DMS 273 (cell line): Measurements from ENCODE around the gene MLLT1.

Experiments used
- DNase-seq: peaks from one replicate; lab custom pipeline; 2025; ENCODE audit not compliant: unreplicated experiment; lab: John Stamatoyannopoulos, UW

MLLT1 gene

GRCh38 chr19:6236310-6237291 lies 43.2 kb downstream of the MLLT1 start:
- DNase-seq: no peak

- DNase-seq: no peak
Observed at GRCh38 chr19:6235031-6235951, 44.5 kb downstream of the MLLT1 start.

- DNase-seq: no peak
Observed at GRCh38 chr19:6234527-6234926, 45.2 kb downstream of the MLLT1 start.

- DNase-seq: peak; percentile 54
Observed at GRCh38 chr19:6233827-6234511, 45.8 kb downstream of the MLLT1 start.

- peak; percentile 54 for DNase-seq
Observed at GRCh38 chr19:6233056-6233826, 46.5 kb downstream of the MLLT1 start.

- no peak for DNase-seq
Observed at GRCh38 chr19:6232601-6233055, 47.1 kb downstream of the MLLT1 start.

- no peak for DNase-seq
Observed at GRCh38 chr19:6230991-6231448, 48.8 kb downstream of the MLLT1 start.

- DNase-seq: no peak
Observed at GRCh38 chr19:6229951-6230712, 49.6 kb downstream of the MLLT1 start.

- DNase-seq: no peak
Observed at GRCh38 chr19:6229216-6229913, 50.4 kb downstream of the MLLT1 start.

- DNase-seq: no peak
Observed at GRCh38 chr19:6228551-6229215, 51.1 kb downstream of the MLLT1 start.

GRCh38 chr19:6227936-6228325 lies 51.8 kb downstream of the MLLT1 start:
- DNase-seq: no peak

- DNase-seq: no peak
Observed at GRCh38 chr19:6227156-6227935, 52.4 kb downstream of the MLLT1 start.

GRCh38 chr19:6226444-6227155 lies 53.2 kb downstream of the MLLT1 start:
- no peak for DNase-seq

- DNase-seq: no peak
Observed at GRCh38 chr19:6226012-6226411, 53.8 kb downstream of the MLLT1 start.

- DNase-seq: no peak
Observed at GRCh38 chr19:6225232-6225865, 54.4 kb downstream of the MLLT1 start.

- no peak for DNase-seq
Observed at GRCh38 chr19:6224308-6224675, 55.5 kb downstream of the MLLT1 start.
